ENCODE data around the gene GPR84. TPM values are rescaled to one million over a fixed set of nuclear protein-coding genes. Genes with fewer than 3 reads are reported as not detected.

Gene GPR84
- total RNA-seq, 1 donor from 2014 or later = under 0.01 TPM

- DNase-seq (ENCODE audit: low read depth in 2 of 2) = no peak
Measured at GRCh38 chr12:54392485-54393206, 28.4 kb upstream of the GPR84 start.

GRCh38 chr12:54390668-54391551, 26.6 kb upstream of the GPR84 start:
- DNase-seq (ENCODE audit: low read depth in 2 of 2) = no peak

GRCh38 chr12:54390176-54390667, 25.9 kb upstream of the GPR84 start:
- DNase-seq (ENCODE audit: low read depth in 2 of 2) = no peak

GRCh38 chr12:54389607-54390175, 25.4 kb upstream of the GPR84 start:
- DNase-seq (ENCODE audit: low read depth in 2 of 2) = no peak

GRCh38 chr12:54389134-54389508, 24.8 kb upstream of the GPR84 start:
- DNase-seq (ENCODE audit: low read depth in 2 of 2) = no peak

- DNase-seq (ENCODE audit: low read depth in 2 of 2) = no peak
Measured at GRCh38 chr12:54388237-54389133, 24.2 kb upstream of the GPR84 start.

GRCh38 chr12:54387114-54387467, 22.8 kb upstream of the GPR84 start:
- DNase-seq (ENCODE audit: low read depth in 2 of 2) = no peak

- DNase-seq (ENCODE audit: low read depth in 2 of 2) = no peak
Measured at GRCh38 chr12:54386403-54387113, 22.3 kb upstream of the GPR84 start.

GRCh38 chr12:54385251-54385914, 21.1 kb upstream of the GPR84 start:
- no peak for DNase-seq (ENCODE audit: low read depth in 2 of 2)

- no peak for DNase-seq (ENCODE audit: low read depth in 2 of 2)
Measured at GRCh38 chr12:54384591-54385041, 20.3 kb upstream of the GPR84 start, which contains the start of gene ZNF385A. TSS of gene ZNF385A (minus strand) at chr12:54384733. CDS start at chr12:54384514, 219 bp downstream.

- DNase-seq (ENCODE audit: low read depth in 2 of 2) = peak in 1 of 2 donors; percentile 90
Measured at GRCh38 chr12:54383041-54383609, 18.8 kb upstream of the GPR84 start.

GRCh38 chr12:54381136-54381535, 16.9 kb upstream of the GPR84 start:
- no peak for DNase-seq (ENCODE audit: low read depth in 2 of 2)

- peak; percentile 89 to 90 for DNase-seq (ENCODE audit: low read depth in 2 of 2)
Measured at GRCh38 chr12:54379398-54380201, 15.3 kb upstream of the GPR84 start.

GRCh38 chr12:54378796-54379397, 14.6 kb upstream of the GPR84 start:
- DNase-seq (ENCODE audit: low read depth in 2 of 2) = peak; percentile 44 to 64

GRCh38 chr12:54377797-54378515, 13.7 kb upstream of the GPR84 start:
- no peak for DNase-seq (ENCODE audit: low read depth in 2 of 2)

- DNase-seq (ENCODE audit: low read depth in 2 of 2) = no peak
Measured at GRCh38 chr12:54377007-54377406, 12.7 kb upstream of the GPR84 start.

- no peak for DNase-seq (ENCODE audit: low read depth in 2 of 2)
Measured at GRCh38 chr12:54376596-54376995, 12.3 kb upstream of the GPR84 start.

GRCh38 chr12:54375259-54375579, 10.9 kb upstream of the GPR84 start:
- no peak for DNase-seq (ENCODE audit: low read depth in 2 of 2)
